CD4-positive, alpha-beta T cell treated with Interferon alpha-2 for 1 hour (primary cell): ENCODE measurements around the gene ADARB2.

ENCODE experiments used
- DNase-seq, 2 donors: peaks; one replicate each; pipeline ENCODE4 v3.0.0-alpha.2; 2020 to 2022

Gene ADARB2

GRCh38 chr10:1516492-1517165 lies 220.7 kb downstream of the ADARB2 start:
- no peak for DNase-seq

DNA sequence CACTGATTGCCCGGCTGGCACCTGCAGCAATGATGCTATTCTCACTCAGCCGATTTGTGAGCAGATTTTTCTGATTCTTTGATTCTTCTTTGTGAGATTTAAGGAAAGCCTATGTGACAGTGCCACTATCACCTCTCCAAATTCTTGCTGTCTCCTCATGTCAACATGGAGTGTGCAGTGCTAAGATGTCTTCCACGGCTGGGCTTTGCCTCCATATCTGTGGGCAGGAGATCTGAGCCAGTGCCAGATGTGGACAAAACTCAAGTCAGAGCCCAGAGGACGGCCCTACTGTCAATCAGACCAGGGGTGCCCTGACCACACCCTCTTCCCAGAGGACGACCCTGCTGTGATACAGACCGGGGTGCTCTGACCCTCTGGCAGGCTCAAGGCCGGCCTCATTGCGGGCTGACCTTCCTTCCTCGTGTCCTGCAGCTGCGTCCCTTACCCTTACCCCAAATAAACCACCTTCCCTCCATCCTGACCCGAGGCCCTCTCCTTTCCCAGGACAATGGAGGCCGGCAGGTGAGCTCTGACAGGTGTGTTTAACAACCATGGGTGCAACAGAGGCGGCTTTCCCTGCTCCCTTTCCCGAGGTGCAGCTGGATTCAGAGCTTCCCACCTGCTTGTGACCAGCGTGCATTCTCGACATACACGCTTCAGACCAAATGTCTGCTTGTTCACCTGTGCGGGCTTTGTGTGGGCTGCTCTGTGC lies 221.4 kb downstream of the ADARB2 start:
- DNase-seq: no peak

DNA sequence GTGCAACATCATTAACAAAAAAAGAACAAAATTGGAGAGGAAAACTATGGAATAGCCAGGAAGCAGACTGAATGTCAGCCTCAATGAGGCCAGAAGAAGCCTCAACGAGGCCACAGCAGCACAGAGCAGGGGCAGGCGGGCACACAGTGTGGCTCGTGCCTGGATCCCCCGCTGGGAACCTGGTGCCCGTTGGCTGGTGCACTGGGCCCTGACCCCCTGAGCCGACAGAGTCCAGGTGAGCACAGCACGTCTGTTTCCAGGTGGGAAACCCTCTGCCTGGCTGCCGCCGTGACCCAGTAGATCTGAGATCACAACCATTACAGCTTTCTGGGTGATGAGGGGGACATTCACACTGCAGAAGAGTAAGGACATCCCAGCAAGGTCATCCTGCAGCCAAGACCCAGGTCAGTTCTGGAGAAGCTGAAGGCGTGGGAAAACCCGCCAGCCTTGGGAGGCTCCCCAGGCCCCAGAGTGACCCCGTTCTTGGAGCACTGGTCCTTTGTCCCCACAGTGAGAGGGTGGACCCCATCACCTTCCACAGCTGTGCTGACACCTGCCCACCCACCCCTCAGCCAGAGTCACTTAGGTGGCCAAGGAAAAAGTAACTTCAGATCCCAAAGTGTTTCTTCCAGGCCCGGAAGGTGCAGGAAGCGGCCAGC lies 222.1 kb downstream of the ADARB2 start:
- DNase-seq: no peak

- DNase-seq: no peak
Observed at GRCh38 chr10:1514681-1515080, 222.6 kb downstream of the ADARB2 start.

- no peak for DNase-seq
Observed at GRCh38 chr10:1513221-1513620, 224.1 kb downstream of the ADARB2 start.

- DNase-seq: no peak
Observed at GRCh38 chr10:1509011-1509530, 228.3 kb downstream of the ADARB2 start.

GRCh38 chr10:1508096-1508495 lies 229.2 kb downstream of the ADARB2 start:
- no peak for DNase-seq

DNA sequence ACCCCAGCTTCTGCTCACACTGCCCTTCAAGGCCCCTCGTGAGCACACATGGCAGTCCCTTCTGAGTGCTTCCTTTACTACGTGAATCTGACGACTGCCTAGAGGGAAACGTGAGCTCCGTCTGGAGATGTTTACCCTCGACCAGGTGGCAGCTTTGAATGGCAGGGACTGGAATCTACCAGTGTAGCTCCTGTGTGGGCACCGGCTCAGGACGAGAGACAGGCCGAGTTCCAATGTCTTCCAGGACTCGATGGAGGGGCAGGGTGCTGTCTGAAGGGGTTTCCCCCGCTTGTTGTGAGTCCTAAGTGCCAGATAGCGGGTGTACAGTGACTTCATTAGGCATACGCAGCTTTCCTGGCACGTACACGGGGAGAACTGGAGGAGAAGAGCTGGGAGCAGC lies 229.9 kb downstream of the ADARB2 start:
- DNase-seq: no peak

DNA sequence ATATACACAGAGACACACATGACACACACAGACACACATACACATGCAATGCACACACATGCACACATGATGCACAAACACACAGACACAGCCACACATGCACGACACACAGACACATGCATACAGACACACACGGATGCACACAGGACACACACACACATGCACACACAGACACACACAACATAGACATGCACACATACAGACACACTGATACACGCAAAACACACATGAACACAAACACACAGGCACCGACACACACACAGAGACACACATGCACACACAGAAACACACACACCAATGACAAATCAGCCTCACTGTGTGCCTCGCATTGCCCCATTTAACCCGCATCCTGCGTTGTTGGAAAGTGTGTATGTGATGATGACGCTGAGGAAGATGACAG lies 232.4 kb downstream of the ADARB2 start:
- DNase-seq: no peak

DNA sequence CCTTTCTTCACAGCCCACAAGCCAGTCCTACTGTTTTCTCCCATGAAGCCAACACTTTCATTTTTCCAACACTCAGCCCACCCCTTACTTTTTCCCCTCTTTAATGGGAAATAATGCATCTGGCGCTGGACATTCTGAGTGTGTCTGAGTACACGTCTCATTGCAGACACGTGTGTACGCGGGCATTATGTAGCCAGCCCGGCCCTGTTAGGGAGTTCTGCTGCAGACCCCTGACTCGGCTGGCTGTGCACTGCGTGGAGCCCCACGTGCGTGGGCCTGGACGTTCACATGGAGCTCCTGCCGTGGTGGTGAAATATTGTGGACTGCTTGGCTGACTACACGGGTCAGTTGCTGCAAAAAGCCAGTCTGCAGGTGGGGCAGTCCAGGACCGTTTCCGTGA lies 233.0 kb downstream of the ADARB2 start:
- DNase-seq: no peak

DNA sequence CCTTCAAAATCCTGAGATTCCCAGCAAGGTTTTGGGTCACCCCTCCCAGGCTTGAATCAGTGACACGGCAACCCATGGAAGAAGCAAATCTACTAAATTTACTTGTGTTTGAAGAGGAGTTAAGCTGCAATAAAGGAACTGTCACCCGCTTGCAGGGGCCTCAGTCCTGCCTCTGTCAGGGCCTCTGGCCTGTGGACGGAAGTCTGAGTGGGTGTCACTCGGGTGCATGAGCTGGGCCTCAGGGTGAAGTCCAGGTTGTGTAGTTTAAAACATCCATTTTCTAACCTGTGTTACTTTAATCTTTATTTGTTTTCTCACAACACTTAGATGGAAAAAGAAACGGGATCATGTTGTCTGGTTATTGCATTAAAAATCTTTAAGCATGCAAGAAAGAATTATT lies 234.9 kb downstream of the ADARB2 start:
- DNase-seq: no peak

DNA sequence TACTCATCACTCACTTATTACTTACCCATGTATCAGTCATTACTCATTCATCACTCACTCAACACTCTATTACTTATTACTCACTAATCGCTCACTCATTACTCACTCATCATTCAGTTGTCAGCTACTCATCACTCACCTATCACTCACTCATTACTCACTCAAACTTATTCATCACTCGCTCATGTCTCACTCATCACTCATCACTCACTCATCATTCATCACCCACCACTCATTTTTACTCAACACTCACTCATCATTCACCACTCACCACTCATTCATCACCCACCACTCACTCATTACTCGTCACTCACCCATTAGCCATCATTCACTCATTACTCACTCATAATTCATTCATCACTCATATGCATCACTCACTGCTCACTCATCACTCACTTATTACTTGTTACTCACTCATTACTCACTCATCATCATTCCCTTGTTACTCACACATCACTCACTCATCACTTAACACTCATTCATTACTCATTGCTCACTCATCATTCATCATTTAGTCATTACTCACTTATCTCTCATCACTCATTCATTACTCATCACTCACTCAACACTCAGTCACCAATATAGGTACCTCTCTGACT lies 237.9 kb downstream of the ADARB2 start:
- no peak for DNase-seq

GRCh38 chr10:1498746-1499358 lies 238.5 kb downstream of the ADARB2 start:
- DNase-seq: no peak

DNA sequence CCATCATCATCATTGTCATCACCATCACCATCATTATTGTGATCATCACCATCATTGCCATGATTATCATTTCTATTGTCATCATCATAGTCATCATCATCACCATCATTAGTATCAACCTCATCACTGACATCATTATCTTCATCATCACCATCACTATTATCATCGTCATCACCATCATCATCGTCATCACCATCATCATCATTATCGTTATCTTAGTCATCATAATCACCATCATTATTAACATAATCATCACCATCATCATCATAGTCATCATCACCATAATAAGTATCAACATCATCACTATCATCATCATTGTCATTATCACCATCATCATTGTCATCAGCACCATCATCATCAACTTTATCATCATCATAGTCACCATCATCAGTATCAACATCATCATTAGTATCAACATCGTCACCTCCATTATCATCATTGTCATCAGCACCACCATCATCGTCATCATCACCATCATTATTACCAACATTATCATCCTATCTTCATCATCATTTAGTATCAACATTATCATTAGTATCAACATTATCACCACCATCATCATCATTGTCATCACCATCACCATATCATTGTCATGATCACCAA lies 241.3 kb downstream of the ADARB2 start:
- no peak for DNase-seq

DNA sequence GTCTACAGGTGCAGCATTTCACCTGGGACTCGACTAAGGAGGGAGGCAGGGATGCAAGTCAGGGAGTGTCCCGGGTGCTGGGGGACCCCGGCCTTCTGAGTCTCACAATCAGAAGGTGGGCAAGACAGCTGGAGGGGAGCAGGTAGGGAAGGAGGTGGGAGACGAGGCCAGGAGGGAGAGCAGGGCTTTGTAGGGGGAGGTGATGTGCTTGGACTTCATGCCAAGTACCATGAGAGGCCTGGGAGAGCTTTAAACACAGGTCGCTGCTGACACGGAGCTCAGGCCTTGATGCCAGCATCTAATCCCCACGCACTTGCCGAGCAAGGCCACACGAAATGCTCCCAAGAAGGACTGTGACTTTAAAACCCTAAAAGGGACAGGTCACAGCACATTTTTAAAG lies 244.7 kb downstream of the ADARB2 start:
- DNase-seq: no peak

- DNase-seq: no peak
Observed at GRCh38 chr10:1491901-1492300, 245.4 kb downstream of the ADARB2 start.

GRCh38 chr10:1489801-1490200 lies 247.5 kb downstream of the ADARB2 start:
- no peak for DNase-seq

- peak in 1 of 2 donors; percentile 64 for DNase-seq
Observed at GRCh38 chr10:1488970-1489548, 248.3 kb downstream of the ADARB2 start.

DNA sequence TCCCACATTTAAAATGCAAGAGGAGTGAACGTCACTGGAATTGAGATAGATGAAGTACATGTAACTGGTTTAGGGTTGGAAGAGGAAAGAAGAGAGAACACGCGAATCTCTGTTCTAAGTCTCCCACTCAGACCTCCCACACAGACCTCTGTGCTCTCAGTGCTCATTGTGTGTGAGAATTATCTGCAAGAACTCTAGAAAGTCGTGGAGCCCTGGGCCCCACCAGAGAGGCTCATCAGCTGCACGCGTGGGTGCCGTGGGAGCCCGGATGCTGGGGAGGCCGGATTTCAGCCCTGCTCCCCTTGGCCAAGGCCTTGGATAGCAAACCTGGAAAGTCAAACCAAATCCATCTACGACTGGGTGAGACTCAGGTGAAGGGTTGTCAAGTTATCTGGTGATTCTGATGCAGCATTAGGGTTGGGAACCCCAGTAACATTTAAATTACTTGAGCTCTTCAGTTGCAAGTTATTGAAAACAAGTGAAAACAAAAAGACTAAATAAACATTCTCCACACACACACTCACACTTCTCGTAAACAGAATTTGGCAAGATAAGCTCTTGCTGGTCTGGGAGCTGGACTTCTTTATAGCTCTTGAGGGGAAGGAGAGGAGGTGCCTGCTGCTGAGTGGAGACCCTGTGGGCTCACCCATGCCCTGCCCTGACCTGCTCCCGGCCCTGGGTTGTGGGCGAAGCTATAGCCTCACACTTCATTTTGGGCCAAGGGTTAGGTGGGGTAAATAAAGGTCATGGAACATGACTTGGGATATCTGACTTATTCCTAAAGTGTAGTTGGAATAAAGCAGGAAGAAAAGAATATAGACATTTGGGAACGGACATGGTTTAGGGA lies 250.3 kb downstream of the ADARB2 start:
- DNase-seq: no peak

DNA sequence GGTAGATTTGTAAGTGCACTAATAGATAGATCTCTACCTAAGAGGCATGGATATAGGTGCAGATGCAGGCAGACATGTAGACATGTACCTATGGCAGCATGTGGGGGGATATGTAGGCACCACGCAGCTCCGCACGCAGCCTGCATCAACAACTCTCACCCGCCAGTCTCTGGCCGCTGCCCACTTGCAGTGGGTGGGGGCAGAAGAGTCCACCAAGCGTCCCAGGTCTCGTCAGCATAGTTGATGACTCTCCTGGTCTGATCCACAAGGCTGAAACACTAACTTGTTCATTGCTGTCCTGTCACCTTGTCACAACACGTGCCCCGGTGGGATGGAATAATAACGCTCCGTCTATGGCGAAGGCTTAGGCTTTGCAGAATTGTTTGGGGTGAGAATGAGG lies 252.0 kb downstream of the ADARB2 start:
- DNase-seq: no peak

DNA sequence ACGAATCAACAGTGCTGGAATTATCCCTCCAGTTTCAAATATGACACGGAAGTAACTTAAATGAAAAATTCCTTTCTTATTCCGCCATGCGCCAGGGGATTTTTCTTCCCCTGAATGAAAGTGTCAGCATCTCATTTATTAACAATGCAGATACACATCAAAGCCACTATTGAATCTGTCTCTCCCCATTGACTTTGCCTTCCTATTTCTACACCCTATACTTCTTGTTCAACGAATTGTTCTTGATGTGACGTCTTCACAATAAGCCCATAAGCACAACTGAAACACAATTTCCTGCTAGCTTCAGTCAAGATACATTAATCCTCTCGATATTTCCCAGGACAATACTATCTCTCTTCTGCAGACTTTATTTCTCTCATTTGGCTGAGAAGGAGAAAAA lies 253.5 kb downstream of the ADARB2 start:
- no peak for DNase-seq
